ENCODE results near the gene LIN9.

- TF ChIP-seq TAF1 (IDR thresholded peaks at IDR 0.05; ENCODE audit: low read depth) = no peak
- TF ChIP-seq TCF12 (IDR thresholded peaks at IDR 0.05; ENCODE audit: low read depth) = no peak
- TF ChIP-seq FOXM1 (IDR thresholded peaks at IDR 0.05; ENCODE audit: borderline replicate concordance, low read depth) = no peak
- TF ChIP-seq CEBPB (IDR thresholded peaks at IDR 0.05) = no peak
- TF ChIP-seq EP300 (IDR thresholded peaks at IDR 0.05; ENCODE audit: borderline replicate concordance) = no peak
- TF ChIP-seq RAD21 (IDR thresholded peaks at IDR 0.05; ENCODE audit: low read depth) = no peak
- no peak for TF ChIP-seq REST (IDR thresholded peaks at IDR 0.05; ENCODE audit: low read depth)
- no peak for TF ChIP-seq EGR1 (IDR thresholded peaks at IDR 0.05)
Observed at GRCh38 chr1:226318471-226318870, 9.5 kb upstream of the LIN9 start.
